GM18868 (cell line): ENCODE measurements around the gene BNIP5.

Source experiments
- ATAC-seq: cut with Tn5 transposase; IDR thresholded peaks from one replicate; pipeline ENCODE4 v1.9.1; 2021; ENCODE audit warnings: mild to moderate bottlenecking, moderate library complexity; ENCODE audit not compliant: unreplicated experiment

BNIP5 gene, protein sequence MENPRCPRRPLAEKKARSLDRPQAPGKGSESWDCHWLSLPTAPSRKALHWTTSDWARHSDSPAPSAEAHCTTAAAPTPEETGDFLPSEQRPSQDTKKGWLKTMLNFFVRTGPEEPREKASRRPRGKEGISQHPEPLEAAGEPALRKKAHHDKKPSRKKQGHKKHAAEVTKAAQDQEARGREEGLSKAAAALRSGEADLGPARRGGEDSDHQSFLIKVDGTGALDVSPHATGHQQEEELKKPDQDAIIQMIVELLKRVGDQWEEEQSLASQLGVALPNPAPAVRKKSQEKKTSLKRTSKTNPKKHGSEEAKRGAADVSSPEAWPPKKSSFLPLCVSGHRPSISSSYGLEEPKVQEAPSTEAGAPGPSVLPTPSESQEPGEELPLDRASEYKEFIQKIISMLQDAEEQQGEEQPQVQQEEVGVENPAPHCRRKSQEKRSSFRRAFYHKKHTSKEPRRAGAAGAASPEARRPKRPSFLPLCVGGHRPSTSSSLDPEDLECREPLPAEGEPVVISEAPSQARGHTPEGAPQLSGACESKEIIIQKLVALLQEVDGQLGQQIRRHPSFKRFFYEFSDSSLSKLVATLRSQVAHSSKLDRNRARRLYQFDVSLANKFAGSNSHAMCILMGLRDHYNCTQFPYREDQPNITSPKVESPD

DNA sequence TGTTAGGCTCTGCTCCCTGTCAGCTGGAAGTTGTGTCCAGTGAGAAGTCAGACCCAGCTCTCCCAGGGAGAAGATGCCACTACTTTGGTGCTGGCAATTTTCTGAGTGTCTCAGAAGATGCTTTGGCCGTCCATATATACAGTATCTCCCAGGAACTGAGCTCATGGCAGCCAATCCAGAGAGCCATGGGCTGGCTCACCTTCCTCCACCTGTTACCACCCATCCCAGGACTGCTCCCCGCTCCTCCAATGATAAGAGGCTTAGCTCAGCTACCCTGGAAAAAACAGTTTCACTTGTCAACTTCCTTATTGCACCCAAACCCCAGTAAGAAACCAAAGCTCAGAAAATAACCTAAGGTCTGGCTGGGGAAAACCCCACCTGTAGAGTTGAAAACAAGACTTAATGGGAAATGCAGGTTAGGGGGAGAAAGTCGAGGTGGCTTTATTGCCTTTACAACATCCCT, at the start of gene BNIP5:
BNIP5 (minus strand) TSS at position 110 of the 463 bp plus-strand sequence. CDS start 6,198 bp downstream, outside the sequence.
- no peak for ATAC-seq

DNA sequence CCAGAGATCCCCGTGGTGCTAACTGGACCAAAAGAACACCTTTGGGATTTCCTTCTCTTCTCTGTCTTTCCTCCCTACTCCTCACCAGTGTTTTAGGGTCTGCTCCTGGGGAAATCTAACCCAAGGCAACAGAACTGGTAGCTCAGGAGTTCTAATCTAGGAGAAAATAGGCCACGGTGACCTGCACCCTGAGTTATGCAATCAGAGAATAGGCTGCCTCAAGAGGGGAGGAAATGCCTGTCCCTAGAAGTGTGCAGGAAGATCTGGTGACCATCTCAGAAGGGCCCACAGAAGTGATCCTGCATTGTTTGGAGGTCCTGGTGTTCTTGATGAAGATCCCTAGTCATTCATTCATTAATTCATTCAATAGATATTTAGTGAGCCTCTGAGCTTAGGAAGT, 47.4 kb upstream of the BNIP5 start:
- no peak for ATAC-seq

GRCh38 chr6:36383606-36384005, 46.9 kb upstream of the BNIP5 start:
- no peak for ATAC-seq

DNA sequence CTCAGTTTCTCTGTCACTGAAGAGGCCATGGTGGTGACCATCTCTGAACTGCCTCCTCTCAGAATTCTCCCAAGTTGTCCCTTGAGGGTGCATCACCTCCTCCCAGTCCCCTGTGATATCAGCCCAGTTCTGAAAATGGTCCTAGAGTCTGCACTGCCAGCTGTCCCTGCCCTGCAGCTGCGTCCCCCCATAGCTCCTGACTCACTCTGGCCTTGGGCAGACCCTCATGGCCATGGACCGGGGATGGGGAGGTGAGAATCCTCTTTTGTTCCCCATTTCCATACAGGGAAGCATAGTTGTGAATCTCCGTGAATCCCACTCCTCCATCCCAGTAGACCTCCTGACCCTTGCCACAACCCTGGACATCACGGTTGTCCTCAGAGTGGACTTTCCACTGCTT, 46.3 kb upstream of the BNIP5 start:
- ATAC-seq: no peak

- ATAC-seq: no peak
Measured at GRCh38 chr6:36381502-36382389, 45.1 kb upstream of the BNIP5 start.

GRCh38 chr6:36380166-36380565, 43.5 kb upstream of the BNIP5 start:
- ATAC-seq: no peak

DNA sequence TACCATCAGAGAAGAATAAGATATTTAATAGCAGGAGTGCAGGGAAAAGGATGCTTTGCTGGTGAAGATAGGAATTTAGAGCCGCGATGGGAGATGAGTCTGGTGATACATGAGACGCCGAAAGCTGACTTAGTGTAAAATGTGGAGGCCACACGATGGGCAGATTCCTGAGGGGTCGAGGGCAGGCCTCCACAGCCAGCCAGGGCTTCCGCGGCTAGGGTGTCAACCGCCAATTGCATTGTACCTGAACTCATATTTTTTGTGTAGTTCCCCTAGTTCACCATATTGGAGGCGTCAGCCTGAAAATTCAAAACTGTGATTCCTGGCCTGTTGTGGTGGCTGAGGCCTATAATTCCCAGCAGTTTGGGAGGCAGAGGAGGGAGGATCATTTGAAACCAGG, 42.2 kb upstream of the BNIP5 start:
- ATAC-seq: no peak

- no peak for ATAC-seq
Measured at GRCh38 chr6:36378243-36378920, 41.7 kb upstream of the BNIP5 start.

DNA sequence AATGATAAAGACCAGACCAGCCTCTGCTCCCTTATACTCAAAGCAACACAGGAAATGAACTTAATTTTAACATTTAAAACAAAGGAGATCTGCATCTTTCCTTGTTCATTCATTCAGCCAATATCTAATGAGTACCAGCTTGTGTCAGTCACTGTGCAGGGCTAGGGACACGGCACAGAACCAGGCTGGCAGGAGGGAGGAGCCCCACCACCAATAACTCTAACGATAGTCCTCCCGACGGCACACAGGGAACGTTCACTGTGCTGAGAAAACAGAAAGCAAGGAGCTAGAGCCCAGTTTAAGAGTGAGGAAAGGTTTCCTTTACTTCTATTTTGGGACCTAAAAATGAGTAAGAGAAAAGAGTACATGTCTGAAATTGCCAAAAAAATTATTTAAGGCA, 40.9 kb upstream of the BNIP5 start:
- no peak for ATAC-seq

GRCh38 chr6:36376742-36377141, 40.1 kb upstream of the BNIP5 start:
- ATAC-seq: no peak

DNA sequence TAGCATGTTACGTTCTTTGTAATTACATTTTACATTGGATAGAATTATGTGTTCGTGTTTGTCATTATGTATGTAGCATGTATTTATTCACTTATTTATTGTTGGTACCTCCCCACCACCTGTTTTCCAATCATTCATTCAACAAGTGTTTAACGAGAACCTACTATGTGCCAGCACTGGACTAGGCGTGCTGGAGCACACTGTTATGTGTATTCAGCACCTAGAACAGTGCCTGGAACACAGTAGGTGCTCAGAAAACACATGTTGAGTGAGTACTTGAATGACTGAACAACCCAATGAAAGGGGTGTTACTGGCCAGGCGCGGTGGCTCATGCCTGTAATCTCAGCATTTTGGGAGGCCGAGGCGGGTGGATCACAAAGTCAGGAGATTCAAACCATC, 39.5 kb upstream of the BNIP5 start:
- ATAC-seq: no peak

GRCh38 chr6:36375644-36376155, 39.0 kb upstream of the BNIP5 start:
- ATAC-seq: no peak

GRCh38 chr6:36374972-36375371, 38.3 kb upstream of the BNIP5 start:
- no peak for ATAC-seq

GRCh38 chr6:36374194-36374593, 37.5 kb upstream of the BNIP5 start:
- no peak for ATAC-seq

GRCh38 chr6:36373368-36374019, 36.8 kb upstream of the BNIP5 start:
- no peak for ATAC-seq

- no peak for ATAC-seq
Measured at GRCh38 chr6:36372088-36372487, 35.4 kb upstream of the BNIP5 start.

- ATAC-seq: no peak
Measured at GRCh38 chr6:36371211-36371610, 34.5 kb upstream of the BNIP5 start.

- ATAC-seq: no peak
Measured at GRCh38 chr6:36370638-36371037, 34.0 kb upstream of the BNIP5 start.

GRCh38 chr6:36368921-36369865, 32.5 kb upstream of the BNIP5 start:
- ATAC-seq: no peak
